Activated T-cell treated with anti-CD3 and anti-CD28 coated beads, Interleukin-2, amount 50 U/mL, for 72 hours (primary cell): ENCODE data around the gene RBM20. TPM values are rescaled to one million over a fixed set of nuclear protein-coding genes. Genes with fewer than 3 reads are reported as not detected.
"Not testable (repeated sequence)": the region's sequence is repeated elsewhere in the genome, so short reads cannot be mapped to it uniquely, and the experiment has no call there.

Experiments used
- ATAC-seq, 2 donors: fragments of 150-1000 bp; cut with Tn5 transposase; replicated peaks in 1 of 2; 2 replicates each; pipeline ENCODE4 v1.10.0; 2021; ENCODE audit warnings: moderate library complexity in 2 of 2, mild to moderate bottlenecking in 1 of 2
- DNase-seq, 2 donors: peaks; one replicate each; pipeline ENCODE4 v3.0.0; 2021 to 2022; ENCODE audit warnings: mixed read lengths in 1 of 2
- H3K27ac Mint-ChIP-seq: one replicate; pipeline ENCODE4 v1.8.0; 2022; ENCODE audit warnings: mild to moderate bottlenecking, moderate library complexity, mixed read lengths
- H3K27me3 Mint-ChIP-seq: one replicate; pipeline ENCODE4 v1.8.0; 2022; ENCODE audit warnings: low read depth, mixed read lengths
- H3K36me3 Mint-ChIP-seq, 2 donors: one replicate each; pipeline ENCODE4 v1.8.0; 2022; ENCODE audit warnings: mixed read lengths in 2 of 2, mild to moderate bottlenecking in 1 of 2; ENCODE audit not compliant: insufficient read depth in 2 of 2
- H3K4me1 Mint-ChIP-seq: one replicate; pipeline ENCODE4 v1.8.0; 2022; ENCODE audit warnings: low read depth, mixed read lengths
- H3K4me3 Mint-ChIP-seq, 2 donors: one replicate each; pipeline ENCODE4 v1.8.0; 2022; ENCODE audit warnings: mild to moderate bottlenecking in 2 of 2, mixed read lengths in 2 of 2, moderate library complexity in 2 of 2
- H3K9me3 Mint-ChIP-seq, 2 donors: one replicate each; pipeline ENCODE4 v1.8.0; 2022; ENCODE audit warnings: mixed read lengths in 2 of 2
- total RNA-seq, 2 donors: library from RNA; stranded (reverse); gene quantifications; one replicate each; pipeline ENCODE4 v1.2.3, GENCODE V29; 2022

RBM20 gene
- total RNA-seq, 2 donors from 2014 or later = 0.37 to 0.72 TPM

DNA sequence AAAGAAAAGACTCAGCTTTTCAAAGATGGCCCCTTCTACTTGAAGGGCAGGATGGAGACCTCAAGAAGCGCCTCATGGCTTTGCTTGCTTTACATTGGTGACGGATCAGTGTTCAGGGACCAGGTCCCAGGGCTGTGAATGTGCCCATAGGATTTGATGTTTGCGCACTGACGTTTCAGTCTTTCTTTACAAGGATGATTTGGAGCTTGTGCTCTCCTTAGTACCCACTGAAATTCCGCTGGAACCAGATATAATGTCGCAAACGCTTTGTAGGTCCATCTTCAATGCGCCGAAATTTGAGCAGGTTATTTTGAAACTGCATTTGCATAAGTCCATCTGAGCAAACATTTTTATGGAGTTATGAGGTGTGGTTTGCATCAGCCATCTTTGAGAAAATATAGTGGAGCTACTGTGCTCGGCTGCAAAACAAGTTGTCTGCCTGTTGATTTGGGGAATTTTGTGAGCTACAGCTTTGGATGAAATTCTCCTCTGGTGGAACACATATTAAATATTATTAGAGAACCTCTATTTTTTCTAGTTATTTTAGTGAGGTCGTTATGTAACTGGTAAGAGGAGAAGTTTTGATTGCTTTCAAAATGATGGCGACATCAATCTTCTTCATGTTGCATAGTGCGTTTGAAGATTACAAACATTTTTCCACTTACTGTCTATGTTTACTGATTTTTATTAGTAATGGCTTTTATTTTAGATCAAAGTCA, 2.4 kb downstream of the RBM20 start:
- Mint-ChIP-seq H3K36me3 (peaks cover 2 to 3% of the 10 kb centered on the region in 2 donors), H3K4me1 (peaks cover 34% of the 10 kb centered on the region), H3K27ac (no peak overlapping the region), H3K4me3 (no peak overlapping the region), H3K27me3 (peaks cover 76% of the 10 kb centered on the region), H3K9me3 (no peaks in the 10 kb centered on the region)
- DNase-seq (no peak), ATAC-seq (no peak)

DNA sequence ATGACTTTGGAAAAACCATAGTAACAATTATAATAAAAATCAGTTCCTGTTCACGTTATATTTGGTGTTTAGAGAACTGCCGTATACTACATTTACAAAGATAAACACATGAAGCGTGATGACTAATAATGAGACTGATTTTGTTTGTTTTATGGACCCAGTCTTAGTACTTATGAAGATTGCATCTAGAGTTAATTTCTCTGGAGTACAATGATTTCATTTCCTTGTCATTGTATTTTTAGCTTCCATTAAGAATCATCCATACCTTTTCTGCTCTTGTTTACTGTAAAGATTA, 2.9 kb downstream of the RBM20 start:
- Mint-ChIP-seq H3K4me1 (peaks cover 33% of the 10 kb centered on the region), H3K36me3 (peaks cover 2 to 3% of the 10 kb centered on the region in 2 donors), H3K27ac (no peak overlapping the region), H3K27me3 (peaks cover 71% of the 10 kb centered on the region), H3K4me3 (no peak overlapping the region), H3K9me3 (no peaks in the 10 kb centered on the region)
- ATAC-seq (no peak), DNase-seq (no peak)

DNA sequence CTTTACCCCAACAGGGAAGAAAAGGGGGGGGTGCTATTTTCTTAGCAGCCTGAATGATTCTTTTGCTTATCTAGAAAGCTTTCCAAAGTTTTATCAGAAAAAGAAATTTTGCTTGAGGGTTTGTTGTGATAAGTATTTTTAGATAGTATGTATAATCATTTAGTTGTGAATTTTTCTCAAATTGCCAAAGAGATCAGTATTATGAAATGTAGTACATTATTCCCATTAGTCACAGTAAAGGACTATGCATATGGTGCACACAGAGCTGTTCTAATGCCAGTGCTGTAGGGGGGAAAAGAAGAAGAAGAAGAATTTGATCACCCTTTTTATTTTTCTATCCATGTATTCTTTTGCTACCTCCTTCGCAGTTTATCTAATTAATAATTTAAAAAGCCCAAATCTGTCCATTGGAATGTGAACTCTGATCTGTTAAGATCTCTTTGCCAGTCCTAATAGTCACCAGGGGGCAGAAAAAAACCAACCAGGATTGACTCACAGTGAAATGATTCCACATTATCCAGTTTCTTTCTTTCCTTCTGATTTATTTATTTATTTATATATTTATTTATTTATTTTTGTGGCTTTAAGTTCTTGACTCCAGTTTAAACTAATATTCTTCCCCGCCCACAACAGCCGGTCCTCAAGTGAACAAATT, 4.7 kb downstream of the RBM20 start:
- peaks cover 26% of the 10 kb centered on the region for H3K4me1 Mint-ChIP-seq
- DNase-seq = no peak
- no peak overlapping the region for H3K27ac Mint-ChIP-seq
- H3K27me3 Mint-ChIP-seq = peaks cover 64% of the 10 kb centered on the region
- H3K4me3 Mint-ChIP-seq = no peak overlapping the region
- no peaks in the 10 kb centered on the region for H3K9me3 Mint-ChIP-seq
- H3K36me3 Mint-ChIP-seq = no peaks in the 10 kb centered on the region
- no peak for ATAC-seq

DNA sequence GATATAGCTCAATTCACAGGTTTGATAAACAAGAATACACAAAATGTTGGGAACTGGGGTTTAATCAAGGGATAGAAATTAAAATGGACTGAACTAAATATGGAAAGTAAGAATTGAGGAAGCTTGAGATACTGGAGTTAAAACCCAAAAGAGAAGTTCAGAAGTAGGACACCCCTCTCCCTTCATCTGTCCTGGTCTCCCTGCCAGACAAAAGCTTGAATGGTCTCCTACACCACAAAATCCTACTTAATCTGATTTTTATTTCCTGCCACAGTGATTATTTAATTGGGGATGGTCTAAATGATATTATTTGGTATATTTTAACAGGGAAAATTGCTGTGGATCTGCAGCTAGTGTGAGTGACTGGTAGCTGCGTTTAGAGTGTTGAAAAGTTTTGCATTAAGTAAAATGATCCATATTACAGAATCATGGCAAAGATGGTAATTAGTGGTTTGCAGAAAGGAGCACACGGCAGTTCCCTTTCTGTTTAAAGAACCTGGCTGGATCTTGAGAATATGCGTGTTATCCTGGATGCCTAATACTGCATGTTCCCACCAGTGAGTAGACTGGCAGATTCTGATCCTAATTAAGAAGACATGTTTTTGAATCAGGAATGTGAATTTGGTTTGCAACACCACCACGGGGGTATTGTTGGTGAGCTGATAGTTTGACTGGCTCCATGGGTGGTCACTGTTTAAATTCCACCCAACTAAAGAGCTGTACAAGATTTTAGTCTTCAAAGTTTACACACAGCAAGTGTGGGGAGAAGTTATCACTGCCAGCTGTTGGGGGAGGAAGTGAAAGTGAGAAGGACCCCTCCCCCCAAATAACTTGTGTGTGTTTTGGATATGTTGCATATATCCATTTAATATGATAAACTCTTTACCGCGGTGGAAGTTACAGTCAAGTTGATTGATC, 5.5 kb downstream of the RBM20 start:
- Mint-ChIP-seq H3K36me3 (no peaks in the 10 kb centered on the region), H3K4me1 (peaks cover 26% of the 10 kb centered on the region), H3K27me3 (peaks cover 65% of the 10 kb centered on the region), H3K4me3 (no peak overlapping the region), H3K27ac (no peak overlapping the region), H3K9me3 (no peaks in the 10 kb centered on the region)
- ATAC-seq (no peak), DNase-seq (no peak)

DNA sequence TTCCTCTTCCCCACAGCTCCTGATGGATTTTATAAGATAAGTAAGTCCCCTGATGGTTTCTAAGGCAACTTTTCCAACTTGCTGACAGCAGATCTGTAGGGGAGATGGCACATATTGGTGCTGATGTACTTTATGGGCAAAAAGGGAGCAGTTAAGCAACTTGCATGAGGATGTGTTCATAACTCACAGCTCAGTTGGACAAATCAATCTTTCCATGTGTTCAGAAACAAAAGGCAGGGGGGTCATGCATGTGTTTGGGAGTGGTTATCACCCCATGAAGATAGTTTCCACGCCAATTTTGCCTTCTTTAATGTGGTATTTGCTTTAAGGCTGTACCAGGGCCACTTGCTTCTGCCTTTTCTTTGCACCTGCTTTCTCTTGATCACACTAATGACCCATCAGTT, 6.1 kb downstream of the RBM20 start:
- no peak overlapping the region for H3K27ac Mint-ChIP-seq
- H3K9me3 Mint-ChIP-seq = no peaks in the 10 kb centered on the region
- peaks cover 21% of the 10 kb centered on the region for H3K4me1 Mint-ChIP-seq
- H3K36me3 Mint-ChIP-seq = no peaks in the 10 kb centered on the region
- no peak for DNase-seq
- no peak overlapping the region for H3K4me3 Mint-ChIP-seq
- H3K27me3 Mint-ChIP-seq = peaks cover 62% of the 10 kb centered on the region
- no peak for ATAC-seq

DNA sequence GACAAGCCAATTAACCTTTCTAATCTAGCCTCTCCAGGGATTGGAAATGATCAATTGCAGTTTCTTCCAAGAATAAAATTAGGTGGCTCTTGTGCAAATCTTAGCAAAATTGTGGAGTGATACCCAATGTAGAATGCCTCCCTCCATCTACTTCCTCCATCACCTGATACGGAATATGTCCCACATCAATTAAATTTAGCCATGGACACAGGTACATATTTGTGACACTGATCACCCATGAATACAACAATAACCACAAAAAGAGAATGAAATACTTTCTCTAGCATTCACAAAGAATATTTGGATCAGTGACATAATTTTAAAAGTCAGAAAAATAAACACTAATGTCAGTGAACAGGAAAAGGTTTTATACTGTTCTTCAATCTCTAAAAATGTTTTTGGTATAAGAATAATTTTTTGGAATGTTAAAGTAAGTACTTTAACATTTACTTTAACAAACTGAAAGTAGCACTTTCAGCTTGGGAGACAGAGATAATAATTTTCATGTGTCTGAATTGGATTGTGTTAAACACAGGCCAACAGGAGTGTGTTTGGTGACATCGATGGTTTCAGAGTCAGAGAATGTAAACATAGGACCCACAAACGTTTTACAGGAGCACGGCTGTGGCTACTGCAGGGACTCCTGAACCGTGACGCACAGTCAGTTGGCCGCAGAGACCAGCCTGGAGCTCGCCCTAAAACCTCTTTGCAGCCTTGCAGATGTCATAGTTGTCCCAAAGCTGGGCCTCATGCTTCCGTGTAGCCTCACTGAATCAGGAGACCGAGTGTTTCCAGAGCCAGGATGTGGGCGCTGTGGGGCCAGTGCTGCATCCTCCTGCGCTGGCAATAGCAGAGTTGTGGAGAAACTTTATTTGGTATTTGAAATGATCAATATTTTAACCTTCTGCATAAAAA, 7.2 kb downstream of the RBM20 start:
- H3K4me1 Mint-ChIP-seq = peaks cover 21% of the 10 kb centered on the region
- no peaks in the 10 kb centered on the region for H3K36me3 Mint-ChIP-seq
- no peaks in the 10 kb centered on the region for H3K9me3 Mint-ChIP-seq
- H3K27ac Mint-ChIP-seq = no peak overlapping the region
- H3K27me3 Mint-ChIP-seq = peaks cover 57% of the 10 kb centered on the region
- H3K4me3 Mint-ChIP-seq = peak overlapping the region; percentile 5 to 40
- ATAC-seq = peak; percentile 67 to 72
- DNase-seq = peak; percentile 10 to 31

DNA sequence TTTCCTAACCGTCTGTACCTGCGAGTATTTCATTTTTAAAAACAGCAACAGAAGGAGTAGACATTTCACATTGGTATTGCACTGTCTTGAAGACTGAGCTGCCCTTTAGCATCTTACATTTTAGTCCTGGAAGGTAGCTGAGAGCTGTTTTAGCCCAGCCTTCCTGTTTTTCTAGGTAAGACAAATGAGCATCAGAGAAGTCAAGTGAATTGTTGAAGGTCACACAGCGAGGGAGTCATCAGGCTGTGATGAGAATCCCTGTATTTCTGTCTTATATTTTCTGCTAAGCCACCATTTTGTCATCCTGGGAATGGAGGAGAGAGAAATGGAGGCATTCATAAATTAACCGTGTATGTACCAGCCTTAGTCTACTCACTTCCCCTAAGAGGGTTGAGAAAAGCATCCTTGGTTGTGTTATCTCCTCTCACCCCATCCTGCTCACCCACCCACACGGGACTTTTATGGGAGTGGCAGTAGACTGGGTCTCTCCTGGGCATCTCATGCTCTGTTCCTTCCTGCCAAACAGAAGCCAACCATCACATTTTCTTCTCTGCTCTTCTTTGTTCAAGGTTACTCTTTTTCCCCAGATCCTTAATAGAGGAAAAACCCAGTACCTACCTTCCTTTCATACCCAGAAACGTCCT, 8.5 kb downstream of the RBM20 start:
- H3K4me1 Mint-ChIP-seq = peaks cover 21% of the 10 kb centered on the region
- no peaks in the 10 kb centered on the region for H3K9me3 Mint-ChIP-seq
- ATAC-seq = no peak
- H3K27ac Mint-ChIP-seq = no peak overlapping the region
- no peaks in the 10 kb centered on the region for H3K36me3 Mint-ChIP-seq
- H3K27me3 Mint-ChIP-seq = peaks cover 52% of the 10 kb centered on the region
- no peak overlapping the region for H3K4me3 Mint-ChIP-seq
- DNase-seq = no peak

DNA sequence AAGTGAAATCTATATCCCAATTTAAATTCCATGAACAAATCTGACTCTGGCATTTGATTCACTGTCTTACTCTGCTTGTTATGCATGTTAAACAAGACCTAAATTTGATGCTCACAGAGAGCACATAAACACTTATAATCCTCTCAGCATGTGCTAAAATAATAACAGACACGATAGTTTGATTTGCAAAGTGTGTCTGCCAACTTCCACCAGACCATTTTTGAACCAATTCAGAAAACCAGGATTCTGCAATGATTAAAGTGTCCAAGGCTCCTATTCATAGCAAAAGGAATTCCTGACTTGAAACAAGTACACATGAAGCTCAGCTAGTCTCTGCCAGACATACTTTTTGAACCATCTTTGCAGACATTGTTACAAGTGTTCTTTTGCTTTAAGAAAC, 11.2 kb downstream of the RBM20 start:
- Mint-ChIP-seq H3K9me3 (no peaks in the 10 kb centered on the region), H3K4me1 (peaks cover 21% of the 10 kb centered on the region), H3K4me3 (no peak overlapping the region), H3K27ac (no peak overlapping the region), H3K36me3 (no peaks in the 10 kb centered on the region), H3K27me3 (peaks cover 27% of the 10 kb centered on the region)
- ATAC-seq (no peak), DNase-seq (no peak)

DNA sequence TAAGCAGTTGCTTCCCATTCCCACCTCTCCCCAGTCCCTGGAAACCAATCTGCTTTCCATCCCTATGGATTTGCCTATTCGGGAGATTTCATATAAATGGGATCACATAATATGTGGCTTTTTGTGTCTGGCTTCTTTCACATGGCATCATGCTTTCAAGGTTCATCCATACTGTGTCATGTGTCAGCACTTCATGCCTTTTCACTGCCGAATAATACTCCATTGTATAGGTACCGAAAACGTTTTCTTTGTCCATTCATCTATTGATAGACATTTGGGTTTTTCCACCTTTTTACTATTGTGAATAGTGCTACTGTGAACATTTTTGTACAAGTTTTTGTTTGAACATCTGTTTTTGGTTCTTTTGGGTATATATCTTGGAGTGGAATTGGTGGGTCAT, 12.5 kb downstream of the RBM20 start:
- H3K9me3 Mint-ChIP-seq = no peaks in the 10 kb centered on the region
- peaks cover 24% of the 10 kb centered on the region for H3K27me3 Mint-ChIP-seq

DNA sequence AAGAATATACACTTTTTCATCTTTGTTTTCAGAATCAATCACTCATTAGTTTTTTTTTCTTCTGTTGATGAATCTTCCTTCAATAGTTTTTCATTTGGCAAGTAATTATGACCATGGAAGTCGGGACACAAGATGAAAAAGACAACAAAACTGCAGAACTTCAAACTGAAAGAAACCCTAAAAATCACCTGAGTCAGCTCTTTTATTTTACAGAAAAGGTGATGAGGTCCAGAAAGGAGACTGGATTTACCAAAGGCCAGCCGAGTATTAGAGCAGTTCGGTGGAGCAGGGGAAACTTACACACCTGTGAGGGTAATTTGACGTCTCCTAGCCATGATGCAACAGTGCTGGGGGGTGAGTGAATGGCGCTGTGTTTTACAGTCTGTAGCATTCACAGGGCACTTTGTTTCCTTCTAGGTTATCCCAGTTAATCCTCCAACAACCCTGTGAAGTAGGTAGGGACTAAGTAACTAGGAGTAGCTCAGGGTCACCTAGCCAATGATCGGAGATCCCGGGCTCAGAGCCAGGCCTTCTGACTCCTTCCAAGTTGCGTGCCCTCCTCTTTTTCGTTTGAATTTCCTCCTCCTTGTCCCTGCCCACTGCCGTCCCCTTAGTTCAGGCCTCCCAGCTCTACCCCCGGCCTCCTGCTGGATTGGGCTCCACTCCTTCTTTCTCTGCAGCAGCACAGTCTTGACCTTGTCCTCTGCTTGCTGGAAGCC, 14.0 kb downstream of the RBM20 start:
- Mint-ChIP-seq H3K9me3 (no peaks in the 10 kb centered on the region), H3K36me3 (no peaks in the 10 kb centered on the region), H3K27me3 (peaks cover 23% of the 10 kb centered on the region), H3K4me1 (peaks cover 16% of the 10 kb centered on the region), H3K27ac (no peak overlapping the region), H3K4me3 (no peak overlapping the region)
- DNase-seq (no peak), ATAC-seq (no peak)

More for the DNA sequence above, 12.5 kb downstream of the RBM20 start:
- ATAC-seq (no peak), DNase-seq (no peak)
- peaks cover 17% of the 10 kb centered on the region for H3K4me1 Mint-ChIP-seq
- H3K36me3 Mint-ChIP-seq = no peaks in the 10 kb centered on the region
- H3K27ac Mint-ChIP-seq = no peak overlapping the region
- H3K4me3 Mint-ChIP-seq = no peak overlapping the region

DNA sequence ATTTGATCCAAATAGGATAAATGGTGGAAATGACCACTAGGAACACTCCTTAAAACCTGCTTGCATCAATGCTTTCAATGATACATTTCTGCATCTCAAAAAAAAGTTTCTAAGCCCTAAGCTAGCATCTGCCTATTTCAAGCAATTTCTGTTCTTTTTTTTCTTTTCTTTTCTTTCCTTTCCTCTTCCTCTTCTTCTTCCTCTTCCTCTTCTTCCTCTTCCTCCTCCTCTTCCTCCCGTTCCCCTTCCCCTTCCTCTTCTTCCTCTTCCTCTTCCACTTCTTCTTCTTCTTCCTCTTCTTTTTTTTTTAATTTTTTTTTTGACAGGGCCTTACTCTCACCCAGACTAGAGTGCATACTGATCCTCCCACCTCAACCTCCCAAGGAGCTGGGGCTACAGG, 15.4 kb downstream of the RBM20 start:
- DNase-seq = no peak
- Mint-ChIP-seq H3K36me3 (no peaks in the 10 kb centered on the region), H3K9me3 (no peaks in the 10 kb centered on the region), H3K27me3 (peaks cover 14% of the 10 kb centered on the region), H3K4me1 (peaks cover 16% of the 10 kb centered on the region), H3K27ac (no peak overlapping the region), H3K4me3 (no peak overlapping the region)
- no peak for ATAC-seq

DNA sequence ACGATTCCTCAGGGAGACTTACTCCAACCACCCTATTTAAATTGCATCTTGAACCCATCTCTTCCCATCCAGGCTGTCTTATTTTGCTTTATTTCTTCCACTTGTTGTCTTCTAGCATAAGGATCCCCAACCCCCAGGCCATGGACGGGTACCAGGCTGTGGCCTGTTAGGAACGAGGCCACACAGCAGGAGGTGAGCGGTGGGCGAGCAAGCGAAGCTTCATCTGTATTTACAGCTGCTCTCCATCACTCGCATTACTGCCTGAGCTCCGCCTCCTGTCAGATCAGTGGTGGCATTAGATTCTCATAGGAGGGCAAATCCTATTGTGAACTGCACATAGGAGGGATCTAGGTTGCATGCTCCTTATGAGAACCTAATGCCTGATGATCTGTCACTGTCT, 16.2 kb downstream of the RBM20 start:
- H3K36me3 Mint-ChIP-seq, H3K9me3 Mint-ChIP-seq, H3K27ac Mint-ChIP-seq, H3K4me3 Mint-ChIP-seq, ATAC-seq, DNase-seq: not testable (repeated sequence)
- peaks cover 10% of the 10 kb centered on the region for H3K27me3 Mint-ChIP-seq
- H3K4me1 Mint-ChIP-seq = peaks cover 16% of the 10 kb centered on the region
